HG02884 (cell line): ENCODE measurements around the gene PPP3CB.

Source experiments
- ATAC-seq: cut with Tn5 transposase; IDR thresholded peaks from one replicate; pipeline ENCODE4 v1.9.1; 2021; ENCODE audit warnings: mild to moderate bottlenecking, moderate library complexity; ENCODE audit not compliant: unreplicated experiment

The PPP3CB gene

GRCh38 chr10:73485320-73485719 lies 10.5 kb downstream of the PPP3CB start:
- ATAC-seq: no peak

- ATAC-seq: no peak
Observed at GRCh38 chr10:73480158-73480557, 15.7 kb downstream of the PPP3CB start.

- no peak for ATAC-seq
Observed at GRCh38 chr10:73478636-73479035, 17.2 kb downstream of the PPP3CB start.

GRCh38 chr10:73471226-73471625 lies 24.6 kb downstream of the PPP3CB start:
- no peak for ATAC-seq

GRCh38 chr10:73469579-73469978 lies 26.2 kb downstream of the PPP3CB start:
- ATAC-seq: no peak

GRCh38 chr10:73467206-73467605 lies 28.6 kb downstream of the PPP3CB start:
- ATAC-seq: no peak

- ATAC-seq: no peak
Observed at GRCh38 chr10:73465978-73466726, 29.7 kb downstream of the PPP3CB start.

GRCh38 chr10:73460897-73461296 lies 34.9 kb downstream of the PPP3CB start:
- ATAC-seq: no peak

- no peak for ATAC-seq
Observed at GRCh38 chr10:73459683-73460314, 36.0 kb downstream of the PPP3CB start.

- ATAC-seq: no peak
Observed at GRCh38 chr10:73456187-73456890, 39.5 kb downstream of the PPP3CB start.

GRCh38 chr10:73449113-73449512 lies 46.7 kb downstream of the PPP3CB start:
- no peak for ATAC-seq

- ATAC-seq: no peak
Observed at GRCh38 chr10:73448384-73448783, 47.4 kb downstream of the PPP3CB start.

GRCh38 chr10:73446926-73447325 lies 48.9 kb downstream of the PPP3CB start:
- no peak for ATAC-seq

- no peak for ATAC-seq
Observed at GRCh38 chr10:73444457-73444856, 51.4 kb downstream of the PPP3CB start.

- no peak for ATAC-seq
Observed at GRCh38 chr10:73439605-73440312, 56.1 kb downstream of the PPP3CB start.

GRCh38 chr10:73439055-73439454 lies 56.8 kb downstream of the PPP3CB start:
- ATAC-seq: no peak

GRCh38 chr10:73433538-73433867 lies 62.3 kb downstream of the PPP3CB start, which contains the start of gene MSS51:
Gene MSS51 (minus strand): TSS chr10:73433561. CDS start chr10:73428284, 5,277 bp downstream.
- no peak for ATAC-seq

- no peak for ATAC-seq
Observed at GRCh38 chr10:73432646-73433537, 62.9 kb downstream of the PPP3CB start.

- ATAC-seq: no peak
Observed at GRCh38 chr10:73426318-73426717, 69.5 kb downstream of the PPP3CB start.

- no peak for ATAC-seq
Observed at GRCh38 chr10:73424478-73424877, 71.3 kb downstream of the PPP3CB start.
